PC-9 (cell line): ENCODE measurements around the gene PMAIP1. TPM values are rescaled to one million over a fixed set of nuclear protein-coding genes. Genes with fewer than 3 reads are reported as not detected.

Experiments
- BruUV-seq: library from RNA; stranded (reverse); fragments of 400-500 nt; replicated peaks from 2 replicates; lab custom pipeline; 2021; lab: Mats Ljungman, UMichigan
- CTCF ChIA-PET: fragments of 300-600 bp; sonication (Branson Sonifier 250); formaldehyde crosslinking; loops from one replicate; lab custom pipeline; 2022; ENCODE audit warnings: antibody characterized with exemption; lab: Charles Lee
- POLR2A ChIA-PET: fragments of 300-600 bp; sonication (Branson Sonifier 250); formaldehyde crosslinking; loops from one replicate; lab custom pipeline; 2022; ENCODE audit warnings: antibody characterized with exemption; ENCODE audit not compliant: unreplicated experiment; lab: Charles Lee
- DNase-seq, 2 experiments: peaks; one replicate each; pipeline versions ENCODE4 v3.0.0 to v3.0.0-alpha.2; 2015 to 2022; ENCODE audit warnings: mixed read lengths in 1 of 2
- H2AFZ ChIP-seq: fragments of 200-600 bp; sonication (generic); 2 replicates; pipeline ENCODE4 v1.8.1; 2017; ENCODE audit warnings: antibody characterized with exemption
- H3F3A ChIP-seq: fragments of 200-600 bp; sonication (generic); 2 replicates; pipeline ENCODE4 v1.8.1; 2017; ENCODE audit warnings: antibody characterized with exemption, mild to moderate bottlenecking, low read depth; ENCODE audit not compliant: insufficient read depth
- H3K27ac ChIP-seq: fragments of 200-600 bp; sonication (generic); 2 replicates; pipeline ENCODE4 v1.6.1; 2016; ENCODE audit warnings: mixed run types
- H3K27me3 ChIP-seq: fragments of 200-600 bp; sonication (generic); 2 replicates; pipeline ENCODE4 v1.6.1; 2016; ENCODE audit warnings: low read depth, mixed run types; ENCODE audit not compliant: insufficient read depth
- H3K36me3 ChIP-seq: fragments of 200-600 bp; sonication (generic); 2 replicates; pipeline ENCODE4 v1.6.1; 2016; ENCODE audit warnings: low read depth, mixed run types
- H3K4me1 ChIP-seq: fragments of 200-600 bp; sonication (generic); replicated peaks from 2 replicates; pipeline ENCODE4 v1.6.1; 2016; ENCODE audit warnings: mixed run types; ENCODE audit not compliant: insufficient read depth
- H3K4me2 ChIP-seq: fragments of 200-600 bp; sonication (generic); 2 replicates; pipeline ENCODE4 v1.6.1; 2017; ENCODE audit warnings: mixed run types
- H3K4me3 ChIP-seq: fragments of 200-600 bp; sonication (generic); 2 replicates; pipeline ENCODE4 v1.6.1; 2016; ENCODE audit warnings: mixed run types
- H3K79me2 ChIP-seq: fragments of 200-600 bp; sonication (generic); 2 replicates; pipeline ENCODE4 v1.6.1; 2017; ENCODE audit warnings: low read depth, mixed run types
- H3K9me2 ChIP-seq: fragments of 200-600 bp; sonication (generic); 2 replicates; pipeline ENCODE4 v1.8.1; 2017; ENCODE audit warnings: mild to moderate bottlenecking; ENCODE audit not compliant: insufficient read depth
- H3K9me3 ChIP-seq: fragments of 200-600 bp; sonication (generic); 2 replicates; pipeline ENCODE4 v1.8.1; 2016; ENCODE audit warnings: low read depth; ENCODE audit not compliant: insufficient read depth
- H4K20me1 ChIP-seq: fragments of 200-600 bp; sonication (generic); 2 replicates; pipeline ENCODE4 v1.8.1; 2017; ENCODE audit not compliant: insufficient read depth
- CTCF ChIP-seq: fragments of 200-600 bp; sonication (generic); conservative IDR thresholded peaks from 2 replicates; pipeline ENCODE4 v1.6.1; 2017; ENCODE audit warnings: mixed run types, antibody characterized with exemption, mild to moderate bottlenecking, moderate library complexity
- EZH2 ChIP-seq: fragments of 200-600 bp; sonication (generic); IDR thresholded peaks from 2 replicates; pipeline ENCODE4 v1.8.0; 2017; ENCODE audit warnings: antibody characterized with exemption, low read depth
- intact Hi-C: fragments of 100-400 bp; cut with micrococcal nuclease; formaldehyde crosslinking; loops from one replicate; pipeline ENCODE4 v1.10.0; 2022; ENCODE audit not compliant: unreplicated experiment
- total RNA-seq: library from RNA; stranded (reverse); gene quantifications from 2 replicates; pipeline ENCODE4 v1.2.3, GENCODE V29; 2021

PMAIP1 gene
- total RNA-seq, 1 experiment from 2014 or later, result 16.5 TPM

- intact Hi-C loops, result no loop called here
- H3K79me2 ChIP-seq, result no peaks in the 10 kb centered on the region
- no peak overlapping the region for H3K4me3 ChIP-seq
- POLR2A ChIA-PET, result no interaction called here
- no TSS peak for BruUV-seq
- no peak overlapping the region for H3K27ac ChIP-seq
- no peaks in the 10 kb centered on the region for H3K9me2 ChIP-seq
- H3F3A ChIP-seq, result peaks cover 10% of the 10 kb centered on the region; the same call in 1 of the 2 replicates
- TF ChIP-seq EZH2 (no peak), CTCF (no peak)
- H3K4me2 ChIP-seq, result peak overlapping the region; percentile 15; the same call in 1 of the 2 replicates
- H3K27me3 ChIP-seq, result no peaks in the 10 kb centered on the region
- H3K9me3 ChIP-seq, result no peaks in the 10 kb centered on the region; the same call in 1 of the 2 replicates
- CTCF ChIA-PET, result no interaction called here
- no peak overlapping the region for H2AFZ ChIP-seq
- DNase-seq, result peak; percentile 18 to 51
- peaks cover 36% of the 10 kb centered on the region for H3K4me1 ChIP-seq
- H4K20me1 ChIP-seq, result no peaks in the 10 kb centered on the region
- H3K36me3 ChIP-seq, result no peaks in the 10 kb centered on the region
These were observed 37.6 kb upstream of the PMAIP1 start for GRCh38 chr18:59861963-59862819.

- Histone ChIP-seq H3K79me2 (no peaks in the 10 kb centered on the region), H2AFZ (no peak overlapping the region), H3K4me1 (peaks cover 44% of the 10 kb centered on the region), H3K9me3 (no peaks in the 10 kb centered on the region; the same call in 1 of the 2 replicates), H3K4me2 (no peak overlapping the region), H3K9me2 (no peaks in the 10 kb centered on the region), H3K36me3 (no peaks in the 10 kb centered on the region), H3K27ac (no peak overlapping the region), H3F3A (peaks cover 10% of the 10 kb centered on the region; the same call in 1 of the 2 replicates), H4K20me1 (no peaks in the 10 kb centered on the region), H3K4me3 (no peak overlapping the region), H3K27me3 (no peaks in the 10 kb centered on the region)
- intact Hi-C loops, result no loop called here
- BruUV-seq, result no TSS peak
- ChIA-PET CTCF (no interaction called here), POLR2A (interaction anchor here (0.9 kb wide), 1 partner anchor 34 kb away, joined by 6 read pairs; no protein-coding TSS in a partner anchor)
- no peak for TF ChIP-seq EZH2
- TF ChIP-seq CTCF, result no peak
- no peak for DNase-seq
These were observed 34.4 kb upstream of the PMAIP1 start for GRCh38 chr18:59865241-59865986.

GRCh38 chr18:59866551-59867269 is 33.1 kb upstream of the PMAIP1 start:
- no peak for TF ChIP-seq CTCF
- TF ChIP-seq EZH2, result no peak
- BruUV-seq, result no TSS peak
- Histone ChIP-seq H3F3A (peaks cover 10% of the 10 kb centered on the region; the same call in 1 of the 2 replicates), H3K79me2 (no peaks in the 10 kb centered on the region), H3K27me3 (no peaks in the 10 kb centered on the region), H3K4me3 (no peak overlapping the region), H3K36me3 (no peaks in the 10 kb centered on the region), H3K4me2 (no peak overlapping the region), H4K20me1 (no peaks in the 10 kb centered on the region), H3K9me3 (no peaks in the 10 kb centered on the region; the same call in 1 of the 2 replicates), H3K9me2 (no peaks in the 10 kb centered on the region), H2AFZ (no peak overlapping the region), H3K27ac (no peak overlapping the region), H3K4me1 (peaks cover 46% of the 10 kb centered on the region)
- DNase-seq, result no peak
- CTCF ChIA-PET, result no interaction called here
- POLR2A ChIA-PET, result no interaction called here
- intact Hi-C loops, result no loop called here
